ENCODE data around the gene SLC35F1. TPM values are rescaled to one million over a fixed set of nuclear protein-coding genes. Genes with fewer than 3 reads are reported as not detected.

SLC35F1 gene
- total and polyA plus RNA-seq, 2 experiments from 2014 or later = 18.5 to 25.5 TPM

GRCh38 chr6:117976030-117976651 is 69.1 kb downstream of the SLC35F1 start:
- Histone ChIP-seq H3K9me3 (ENCODE audit: low read depth) (no peaks in the 10 kb centered on the region), H3K4me1 (ENCODE audit: low read depth) (peaks cover 3% of the 10 kb centered on the region), H3K27ac (no peak overlapping the region), H3K4me3 (no peak overlapping the region), H3K36me3 (no peaks in the 10 kb centered on the region), H3K27me3 (no peaks in the 10 kb centered on the region)
- TF ChIP-seq, protein P1, sequence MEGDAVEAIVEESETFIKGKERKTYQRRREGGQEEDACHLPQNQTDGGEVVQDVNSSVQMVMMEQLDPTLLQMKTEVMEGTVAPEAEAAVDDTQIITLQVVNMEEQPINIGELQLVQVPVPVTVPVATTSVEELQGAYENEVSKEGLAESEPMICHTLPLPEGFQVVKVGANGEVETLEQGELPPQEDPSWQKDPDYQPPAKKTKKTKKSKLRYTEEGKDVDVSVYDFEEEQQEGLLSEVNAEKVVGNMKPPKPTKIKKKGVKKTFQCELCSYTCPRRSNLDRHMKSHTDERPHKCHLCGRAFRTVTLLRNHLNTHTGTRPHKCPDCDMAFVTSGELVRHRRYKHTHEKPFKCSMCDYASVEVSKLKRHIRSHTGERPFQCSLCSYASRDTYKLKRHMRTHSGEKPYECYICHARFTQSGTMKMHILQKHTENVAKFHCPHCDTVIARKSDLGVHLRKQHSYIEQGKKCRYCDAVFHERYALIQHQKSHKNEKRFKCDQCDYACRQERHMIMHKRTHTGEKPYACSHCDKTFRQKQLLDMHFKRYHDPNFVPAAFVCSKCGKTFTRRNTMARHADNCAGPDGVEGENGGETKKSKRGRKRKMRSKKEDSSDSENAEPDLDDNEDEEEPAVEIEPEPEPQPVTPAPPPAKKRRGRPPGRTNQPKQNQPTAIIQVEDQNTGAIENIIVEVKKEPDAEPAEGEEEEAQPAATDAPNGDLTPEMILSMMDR (IDR thresholded peaks at IDR 0.05; ENCODE audit: low read depth, low read length) = peak; percentile 67
- DNase-seq (ENCODE audit: low read depth in 1 of 2, low spot score in 1 of 2) = peak; percentile 67 to 81

GRCh38 chr6:117985916-117986315 is 78.9 kb downstream of the SLC35F1 start:
- TF ChIP-seq, protein P1 (IDR thresholded peaks at IDR 0.05; ENCODE audit: low read depth, low read length) = no peak
- H3K36me3 ChIP-seq = no peaks in the 10 kb centered on the region
- H3K4me1 ChIP-seq (ENCODE audit: low read depth) = peaks cover 20% of the 10 kb centered on the region
- H3K27me3 ChIP-seq = no peaks in the 10 kb centered on the region
- H3K9me3 ChIP-seq (ENCODE audit: low read depth) = no peaks in the 10 kb centered on the region
- H3K27ac ChIP-seq = no peak overlapping the region
- DNase-seq (ENCODE audit: low read depth in 1 of 2, low spot score in 1 of 2) = no peak
- no peak overlapping the region for H3K4me3 ChIP-seq

DNA sequence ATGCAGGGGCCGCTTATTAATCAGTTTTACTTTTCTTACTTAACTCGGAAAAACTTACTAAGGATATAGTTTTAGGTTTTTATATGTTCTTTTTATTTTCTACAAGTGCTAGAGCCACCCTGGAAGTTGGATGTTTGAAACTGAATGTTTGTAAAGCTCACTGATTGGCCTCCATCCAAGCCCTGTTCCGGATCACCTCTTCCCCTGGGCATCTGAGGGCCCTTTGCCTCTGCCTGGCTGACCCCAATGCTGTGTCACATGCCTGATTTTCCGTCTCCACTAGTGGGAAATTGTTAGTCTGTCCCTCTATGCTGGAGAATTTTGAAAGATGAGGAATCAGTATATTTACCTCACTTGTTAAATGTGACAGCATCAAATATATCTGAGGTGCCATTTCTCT is 79.3 kb downstream of the SLC35F1 start:
- H3K27ac ChIP-seq = no peak overlapping the region
- peaks cover 20% of the 10 kb centered on the region for H3K4me1 ChIP-seq (ENCODE audit: low read depth)
- H3K4me3 ChIP-seq = no peak overlapping the region
- H3K9me3 ChIP-seq (ENCODE audit: low read depth) = no peaks in the 10 kb centered on the region
- no peaks in the 10 kb centered on the region for H3K36me3 ChIP-seq
- no peaks in the 10 kb centered on the region for H3K27me3 ChIP-seq
- no peak for DNase-seq (ENCODE audit: low read depth in 1 of 2, low spot score in 1 of 2)
- TF ChIP-seq, protein P1 (IDR thresholded peaks at IDR 0.05; ENCODE audit: low read depth, low read length) = no peak

DNA sequence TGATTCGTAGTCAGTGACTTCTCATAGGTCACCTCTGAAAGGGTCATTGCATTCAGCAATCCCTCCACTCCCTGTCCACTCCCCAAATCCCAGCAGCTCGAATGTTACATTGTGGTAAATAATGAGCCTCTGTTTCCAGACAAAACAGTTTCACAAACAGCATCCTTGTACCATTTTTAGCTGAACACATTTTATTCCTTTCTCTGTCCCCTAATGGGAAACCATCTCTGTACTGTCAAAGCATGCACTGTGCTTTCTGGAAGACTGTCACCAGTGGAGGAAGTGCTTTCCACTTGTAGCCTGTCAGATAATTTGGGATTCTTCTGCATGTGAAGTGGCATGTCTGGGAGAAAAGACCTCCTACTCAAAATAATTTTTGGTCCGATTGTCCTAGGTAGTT is 82.0 kb downstream of the SLC35F1 start:
- DNase-seq (ENCODE audit: low read depth in 1 of 2, low spot score in 1 of 2) = no peak
- Histone ChIP-seq H3K36me3 (no peaks in the 10 kb centered on the region), H3K9me3 (ENCODE audit: low read depth) (no peaks in the 10 kb centered on the region), H3K4me3 (no peak overlapping the region), H3K4me1 (ENCODE audit: low read depth) (peaks cover 20% of the 10 kb centered on the region), H3K27me3 (no peaks in the 10 kb centered on the region), H3K27ac (no peak overlapping the region)
- TF ChIP-seq, protein P1 (IDR thresholded peaks at IDR 0.05; ENCODE audit: low read depth, low read length) = no peak

- DNase-seq (ENCODE audit: low read depth in 1 of 2, low spot score in 1 of 2) = peak in 1 of 2 donors; percentile 12
- Histone ChIP-seq H3K27ac (no peak overlapping the region), H3K27me3 (no peaks in the 10 kb centered on the region), H3K4me3 (no peak overlapping the region), H3K9me3 (ENCODE audit: low read depth) (no peaks in the 10 kb centered on the region), H3K36me3 (no peaks in the 10 kb centered on the region), H3K4me1 (ENCODE audit: low read depth) (peaks cover 20% of the 10 kb centered on the region)
- TF ChIP-seq, protein P1 (IDR thresholded peaks at IDR 0.05; ENCODE audit: low read depth, low read length) = no peak
Observed at GRCh38 chr6:117990151-117990550, 83.1 kb downstream of the SLC35F1 start.

Data from cardiac muscle cell (in vitro differentiated cells and primary cell).